ENCODE measurements around the gene SELPLG.
"Not testable (repeated sequence)": the region's sequence is repeated elsewhere in the genome, so short reads cannot be mapped to it uniquely, and the experiment has no call there.

SELPLG gene

DNA sequence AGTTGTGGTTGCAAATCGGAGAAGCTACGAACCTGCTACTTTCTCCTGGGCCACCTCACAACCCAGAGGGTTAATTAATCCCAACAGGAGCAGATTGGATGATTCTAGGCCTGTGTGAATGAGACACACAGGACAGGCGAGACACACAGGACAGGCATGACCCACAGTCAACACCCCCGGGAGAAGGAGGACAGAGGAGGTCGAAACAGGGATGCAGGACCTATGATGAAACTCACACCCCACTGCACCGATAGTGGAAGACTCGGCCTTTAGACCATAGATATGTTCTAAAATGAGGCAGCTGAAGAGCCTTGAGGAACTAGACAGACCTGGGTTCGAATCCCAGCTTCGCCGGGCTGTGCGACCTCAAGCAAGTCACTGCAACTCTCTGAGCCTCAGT lies 47.4 kb downstream of the SELPLG start:
- no peak for DNase-seq

DNA sequence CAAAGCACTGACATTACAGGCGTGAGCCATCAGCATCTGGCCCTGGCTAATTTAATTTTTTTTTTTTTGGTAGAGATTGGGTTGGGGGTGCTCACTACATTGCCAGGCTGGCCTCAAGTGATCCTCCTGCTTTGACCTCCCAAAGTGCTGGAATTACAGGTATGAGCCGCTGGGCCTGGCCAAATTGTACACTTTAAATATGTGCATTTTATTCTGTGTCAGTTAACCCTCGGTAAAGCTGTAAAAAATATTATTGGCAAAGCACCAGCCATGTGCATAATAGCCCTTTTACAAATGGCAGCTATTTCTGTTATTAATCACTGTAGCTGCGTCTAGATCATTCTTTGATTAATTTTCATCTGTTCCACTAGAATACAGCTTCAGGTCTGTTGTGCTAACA lies 47.8 kb downstream of the SELPLG start:
- DNase-seq: no peak

DNA sequence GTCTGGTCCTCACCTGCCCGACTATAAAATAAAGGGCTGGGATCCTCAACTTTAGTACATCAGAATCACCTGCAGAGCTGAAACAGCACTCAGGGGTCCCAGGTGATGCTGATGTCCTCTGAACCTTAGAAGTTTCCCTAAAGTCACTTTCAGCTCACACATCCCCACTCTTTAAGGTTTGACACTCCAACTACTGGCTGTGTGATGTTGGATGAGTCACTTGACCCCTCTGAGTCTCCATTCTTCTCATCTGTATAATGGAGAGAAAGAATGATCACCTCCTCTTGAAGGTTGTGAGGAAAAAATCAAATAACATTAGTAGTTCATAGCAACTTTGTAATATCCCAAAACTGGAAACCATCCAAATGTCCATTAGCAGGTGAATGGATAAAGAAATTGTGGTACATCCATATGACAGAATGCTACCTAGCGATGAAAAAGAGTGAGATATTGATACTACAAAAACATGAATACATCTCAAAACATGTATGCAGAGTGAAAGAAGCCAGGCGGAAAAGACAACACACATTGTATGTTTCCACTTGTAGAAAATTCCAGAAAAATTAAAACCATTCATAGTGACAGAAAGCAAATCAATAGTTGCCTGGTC lies 49.1 kb downstream of the SELPLG start:
- no peak for DNase-seq

DNA sequence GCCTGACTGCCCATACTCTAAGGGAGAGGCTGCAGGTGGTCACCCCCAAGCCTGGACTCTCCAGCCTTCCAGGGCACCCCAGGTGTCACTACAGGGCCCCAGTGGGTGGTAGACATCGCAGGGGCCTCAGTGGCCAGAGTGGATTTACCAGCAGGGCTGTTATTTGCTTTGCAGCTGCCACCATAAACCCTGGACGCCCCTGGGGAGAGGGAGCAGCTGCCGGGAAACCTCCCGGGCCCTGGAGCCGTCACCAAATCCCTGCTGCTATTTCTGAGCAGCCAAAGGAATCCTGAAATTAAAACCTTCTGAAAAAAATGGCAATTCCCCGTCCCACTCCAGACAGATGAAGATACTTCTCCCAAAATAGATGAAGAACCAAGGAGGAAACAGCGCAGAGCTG lies 49.7 kb downstream of the SELPLG start:
- DNase-seq: no peak

DNA sequence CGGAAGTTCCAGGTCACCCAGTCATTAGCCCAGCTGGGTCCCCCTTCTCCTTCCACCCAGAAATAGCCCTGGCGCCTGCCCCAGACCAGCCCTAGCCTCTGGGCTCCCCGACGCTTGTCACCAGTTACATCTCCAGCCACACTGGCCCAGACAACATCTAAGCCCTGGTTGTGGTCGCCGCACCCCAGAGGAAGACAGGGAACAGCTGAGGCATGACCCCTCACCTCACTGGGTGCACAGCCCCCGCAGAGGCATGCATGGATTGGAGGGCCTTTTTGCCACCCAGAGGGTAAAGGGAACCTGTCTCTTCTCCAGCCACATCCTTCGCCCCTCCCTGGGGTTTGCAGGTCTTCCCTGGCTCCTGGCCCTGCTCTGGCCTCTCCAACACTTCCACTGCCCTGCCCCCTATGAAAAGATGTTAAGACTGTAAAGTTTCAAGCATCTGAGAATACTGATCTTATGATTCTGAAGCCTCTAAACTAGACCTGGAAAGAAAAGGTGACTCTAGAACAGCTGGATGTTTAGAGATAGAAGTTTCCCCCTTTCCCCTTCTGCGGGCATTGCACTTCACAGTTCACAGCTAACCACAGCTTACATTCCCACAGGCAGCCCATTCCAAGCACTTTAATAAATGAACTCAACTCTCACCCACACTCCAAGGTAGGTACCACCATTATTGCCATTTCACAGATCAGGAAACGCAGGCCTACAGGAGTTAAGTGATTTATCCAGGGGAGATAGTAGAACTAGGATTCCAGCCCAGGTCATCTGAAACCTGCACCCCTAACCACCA lies 50.5 kb downstream of the SELPLG start:
- no peak for DNase-seq

DNA sequence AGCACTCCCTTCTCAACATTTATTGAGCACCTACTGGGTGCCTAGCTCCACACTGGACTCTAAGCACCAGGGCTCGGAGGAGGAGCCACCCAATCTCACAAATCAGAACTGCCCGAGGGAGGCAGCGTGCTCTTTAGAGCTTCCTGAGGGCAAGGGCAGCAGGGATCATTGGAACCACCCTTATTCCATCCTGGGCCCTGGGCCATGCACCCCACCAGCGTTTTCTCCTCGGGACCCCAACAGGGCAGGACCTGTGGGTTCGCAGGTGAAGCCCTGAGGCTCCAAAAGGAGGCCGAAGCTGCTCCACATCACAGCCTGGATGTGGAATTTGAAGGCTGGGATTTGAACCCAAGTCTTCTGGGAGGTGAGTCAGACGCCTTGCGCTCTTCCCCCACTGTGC lies 51.2 kb downstream of the SELPLG start:
- DNase-seq: no peak

DNA sequence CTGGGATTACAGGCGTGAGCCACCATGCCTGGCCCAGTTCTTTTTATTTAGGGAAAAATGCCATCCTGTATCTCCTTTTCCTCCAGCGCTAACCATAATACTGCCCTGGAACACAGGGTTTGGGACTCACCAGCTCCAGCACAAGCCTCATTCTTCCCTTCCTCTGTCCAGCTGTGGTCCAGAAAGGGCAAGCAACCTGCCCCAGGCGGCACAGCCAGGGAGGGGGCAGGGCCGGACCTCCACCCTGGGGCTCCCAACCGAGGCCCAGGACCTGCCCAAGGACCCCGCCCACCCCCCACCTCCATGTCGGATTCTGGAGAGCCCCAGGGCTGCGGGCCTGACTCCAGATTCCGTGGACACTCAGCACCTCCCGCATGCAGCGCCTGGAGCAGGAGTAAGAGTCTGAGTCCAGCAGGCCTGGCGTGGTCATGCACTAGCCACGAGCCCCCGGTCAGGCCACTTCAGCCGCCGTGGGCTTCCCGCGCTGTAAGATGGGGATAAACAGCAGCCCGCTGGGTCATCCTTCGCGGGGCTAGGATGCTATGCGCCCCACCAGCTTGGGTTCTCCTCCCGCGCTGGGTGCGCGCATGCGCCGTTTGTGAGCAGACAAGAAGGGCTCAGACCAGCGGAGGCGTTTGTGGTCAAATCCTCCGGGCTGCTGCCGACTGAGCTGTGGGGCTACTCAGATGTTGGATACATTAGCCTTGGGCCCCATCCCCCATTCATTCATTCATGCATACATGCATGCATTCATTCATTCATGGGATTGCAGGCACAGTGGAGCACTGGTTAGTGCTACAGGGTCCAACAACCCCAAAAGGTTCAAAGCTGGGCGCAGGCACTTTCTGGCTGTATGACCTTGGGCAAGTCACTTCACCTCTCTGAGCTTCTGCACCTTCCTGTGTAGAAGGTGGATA lies 52.1 kb downstream of the SELPLG start:
- DNase-seq: no peak

DNA sequence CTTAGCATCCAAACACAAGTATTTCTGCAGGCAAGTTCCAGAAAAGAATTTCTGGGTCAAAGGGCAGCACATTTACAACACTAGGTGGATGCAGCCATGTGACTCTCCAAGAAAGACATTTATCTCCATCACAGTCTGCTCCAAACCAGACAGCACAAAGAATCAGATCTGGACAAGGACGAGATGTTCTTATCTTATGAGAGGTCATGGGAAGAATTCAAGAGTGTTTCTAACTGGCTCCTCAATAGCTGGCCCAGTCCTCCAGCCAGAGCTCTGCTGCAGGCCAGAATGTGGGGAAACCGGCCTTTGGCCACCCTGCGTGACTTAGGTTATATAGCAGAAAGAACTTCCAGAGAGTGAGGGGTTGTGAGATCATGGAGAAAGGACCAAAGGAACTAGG lies 53.2 kb downstream of the SELPLG start:
- no peak for DNase-seq

DNA sequence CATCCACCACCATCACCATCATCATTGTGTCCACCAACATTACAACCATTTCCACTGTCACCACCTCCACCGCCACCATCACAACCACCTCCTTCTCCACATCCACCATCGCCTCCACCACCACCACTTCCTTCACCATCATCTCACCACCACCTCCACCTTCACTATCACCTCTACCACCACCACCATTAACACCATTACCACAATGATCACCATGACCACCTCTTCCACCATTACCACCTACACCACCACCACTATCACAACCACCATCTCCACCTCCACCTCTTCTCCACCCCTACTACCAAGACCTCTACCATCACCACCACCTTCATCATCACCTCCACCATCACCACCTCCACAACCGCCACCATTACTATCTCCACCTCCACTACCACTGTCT lies 54.9 kb downstream of the SELPLG start:
- no peak for DNase-seq

DNA sequence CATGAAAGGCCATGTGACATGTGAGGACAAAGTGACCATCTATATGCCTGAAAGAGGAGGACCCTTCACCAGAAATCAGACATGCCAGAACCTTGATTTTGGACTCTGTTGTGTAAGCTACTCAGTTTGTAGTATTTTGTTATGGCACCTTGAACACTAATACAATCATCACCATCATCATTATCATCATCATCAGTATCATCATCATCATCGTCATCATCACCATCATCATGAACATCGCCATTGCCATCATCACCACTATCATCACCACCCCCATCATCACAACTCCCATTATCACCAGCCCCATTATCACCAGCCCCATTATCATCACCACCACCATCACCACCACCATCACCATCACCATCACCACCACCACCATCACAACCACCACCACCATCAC lies 55.4 kb downstream of the SELPLG start:
- no peak for DNase-seq

DNA sequence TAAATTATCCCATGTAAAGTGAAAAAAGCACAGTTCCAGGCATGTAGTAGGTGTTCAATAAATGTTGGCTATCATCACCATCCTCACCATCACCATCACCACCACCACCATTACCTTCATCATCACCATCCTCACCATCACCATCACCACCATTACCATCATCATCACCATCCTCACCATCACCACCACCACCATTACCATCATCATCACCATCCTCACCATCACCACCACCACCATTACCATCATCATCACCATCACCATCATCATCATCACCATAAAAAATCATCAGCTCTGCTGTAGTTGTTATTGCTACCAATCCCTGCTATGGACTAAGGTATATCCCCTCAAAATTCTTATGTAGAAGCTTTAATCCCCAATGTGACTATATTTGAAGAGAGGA lies 56.2 kb downstream of the SELPLG start:
- DNase-seq: no peak

DNA sequence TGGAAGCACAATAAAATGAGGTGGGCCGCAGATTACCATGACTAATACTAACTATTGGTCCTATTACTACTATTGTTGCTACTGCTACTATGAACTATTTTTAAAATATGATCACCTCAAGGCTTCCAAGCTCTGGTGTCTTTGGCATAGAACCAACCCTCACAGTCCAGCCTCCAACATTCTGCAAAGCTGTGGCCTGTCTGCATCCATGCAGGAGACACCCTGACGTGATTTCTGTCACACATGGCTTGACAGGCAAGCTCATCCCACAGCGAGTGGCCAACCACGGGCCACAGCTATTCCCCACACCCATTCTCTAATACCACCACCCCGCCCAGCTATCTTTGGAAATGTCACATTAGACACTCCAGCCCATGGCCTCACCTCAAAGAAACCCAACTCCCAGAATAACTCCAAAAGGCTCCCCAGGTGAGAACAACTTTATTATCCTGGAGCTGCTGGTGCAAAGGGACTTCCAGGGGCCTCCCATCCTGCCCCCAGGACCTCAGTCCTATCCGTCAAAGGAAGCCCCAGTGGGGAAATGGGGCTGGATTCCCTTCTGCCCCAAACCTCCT lies 56.9 kb downstream of the SELPLG start:
- no peak for DNase-seq

DNA sequence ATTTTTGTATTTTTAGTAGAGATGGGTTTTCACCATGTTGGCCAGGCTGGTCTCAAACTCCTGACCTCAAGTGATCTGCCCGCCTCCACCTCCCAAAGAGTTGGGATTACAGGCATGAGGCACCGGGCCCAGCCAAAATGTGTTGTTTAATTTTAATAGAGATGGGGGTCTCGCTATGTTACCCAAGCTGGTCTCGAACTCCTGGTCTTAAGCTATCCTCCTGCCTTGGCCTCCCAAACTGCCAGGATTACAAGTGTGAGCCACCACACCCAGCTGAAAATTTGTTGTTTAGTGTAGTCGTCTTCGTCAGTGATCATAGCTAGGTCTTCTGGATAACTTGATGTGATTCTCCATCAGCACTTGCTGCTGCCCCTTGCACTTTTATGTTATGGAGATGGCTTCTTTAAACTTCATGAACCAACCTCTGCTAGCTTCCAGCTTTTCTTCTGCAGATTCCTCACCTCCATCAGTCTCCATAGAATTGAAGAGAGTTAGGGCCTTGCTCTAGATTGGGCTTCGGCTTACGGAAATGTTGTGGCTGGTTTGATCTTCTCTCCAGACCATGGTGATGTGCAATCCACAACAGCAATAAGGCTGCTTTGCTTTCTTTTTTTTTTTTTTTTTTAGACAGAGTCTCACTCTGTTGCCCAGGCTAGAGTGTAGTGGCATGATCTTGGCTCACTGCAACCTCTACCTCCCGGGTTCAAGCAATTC lies 58.3 kb downstream of the SELPLG start:
- DNase-seq: no peak

DNA sequence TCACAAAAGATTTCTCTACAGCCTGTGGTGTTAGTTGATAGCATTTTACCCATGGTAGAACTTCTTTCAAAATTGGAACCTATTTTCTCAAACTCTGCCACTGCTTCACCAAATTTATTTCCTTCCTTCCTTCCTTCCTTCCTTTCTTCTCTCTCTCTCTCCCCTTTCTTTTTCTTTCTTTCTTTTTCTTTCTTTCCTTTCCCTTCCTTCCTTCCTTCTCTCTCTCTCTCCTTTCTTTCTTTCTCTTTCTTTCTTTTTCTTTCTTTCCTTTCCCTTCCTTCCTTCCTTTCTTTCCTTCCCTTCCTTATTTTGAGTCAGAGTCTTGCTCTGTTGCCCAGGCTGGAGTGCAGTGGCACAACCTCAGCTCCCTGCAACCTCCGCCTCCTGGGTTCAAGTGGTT lies 59.4 kb downstream of the SELPLG start:
- not testable (repeated sequence) for DNase-seq

DNA sequence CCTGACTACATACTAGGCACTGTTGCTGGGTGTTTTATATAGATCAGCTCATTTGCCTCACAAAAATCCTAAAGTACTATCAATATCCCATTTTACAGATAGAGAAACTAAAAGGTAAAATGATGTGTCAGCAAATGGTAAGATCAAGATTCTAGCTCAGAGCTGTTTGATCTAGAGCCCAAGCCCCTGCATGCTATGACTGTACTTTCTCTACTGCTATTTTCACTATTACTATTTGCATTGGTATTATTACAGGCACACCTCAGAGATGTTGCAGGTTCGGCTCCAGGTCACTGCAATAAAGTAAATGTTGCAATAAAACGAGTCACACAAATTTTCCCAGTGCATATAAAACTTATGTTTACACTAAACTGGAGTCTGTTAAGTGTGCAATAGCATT lies 60.4 kb downstream of the SELPLG start:
- no peak for DNase-seq

DNA sequence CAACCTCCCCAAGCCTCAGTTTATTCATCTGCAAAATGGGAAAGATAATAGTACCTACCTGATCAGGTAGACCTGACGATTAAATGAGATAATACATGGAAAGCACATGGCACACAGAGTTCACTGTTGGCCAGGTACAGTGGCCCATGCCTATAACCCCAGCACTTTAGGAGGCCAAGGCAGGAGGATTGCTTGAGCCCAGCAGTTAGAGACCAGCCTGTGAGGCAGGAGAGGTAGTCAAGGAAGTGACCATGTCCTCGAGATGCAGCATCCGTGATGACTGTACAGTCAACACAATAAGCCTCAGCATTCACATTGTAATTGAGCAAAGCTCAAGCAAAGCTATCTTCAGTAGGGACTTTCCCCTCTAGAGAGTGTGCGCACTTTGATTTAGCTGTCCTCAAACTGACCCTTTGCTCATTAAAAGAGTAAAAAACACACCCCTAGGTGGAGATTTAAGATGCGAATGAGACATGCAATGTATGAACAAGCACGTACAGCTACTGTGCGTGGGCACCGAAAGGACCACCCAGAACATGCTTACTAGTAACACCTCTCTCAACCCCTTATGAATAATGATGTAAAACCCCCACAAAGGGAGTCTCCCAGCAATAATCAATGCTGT lies 61.4 kb downstream of the SELPLG start:
- no peak for DNase-seq

Data from GF-D8 (cell line).